NB4 (cell line): ENCODE data around the gene DEPDC1B.
"Not testable (repeated sequence)": the region's sequence is repeated elsewhere in the genome, so short reads cannot be mapped to it uniquely, and the experiment has no call there.

ENCODE experiments used
- DNase-seq: peaks from one replicate; pipeline ENCODE4 v3.0.0; 2010; ENCODE audit warnings: low read depth
- H3K4me3 ChIP-seq: one replicate; pipeline ENCODE4 v1.5.1; 2011; ENCODE audit warnings: mild to moderate bottlenecking, low read depth, low read length, moderate library complexity
- CTCF ChIP-seq: IDR thresholded peaks from one replicate; pipeline ENCODE4 v1.5.1; 2012; ENCODE audit warnings: low read depth, low read length
- MAX ChIP-seq: IDR thresholded peaks from 2 replicates; pipeline ENCODE4 v1.6.1; 2011; ENCODE audit warnings: low read depth, low read length
- MYC ChIP-seq: IDR thresholded peaks from 2 replicates; pipeline ENCODE4 v1.6.1; 2011; ENCODE audit warnings: low read depth, low read length
- POLR2A ChIP-seq: IDR thresholded peaks from 2 replicates; pipeline ENCODE4 v1.6.1; 2011; ENCODE audit warnings: mild to moderate bottlenecking; ENCODE audit not compliant: insufficient read length; ENCODE audit errors: extremely low read depth

Gene DEPDC1B

GRCh38 chr5:60636001-60636400, 64.0 kb downstream of the DEPDC1B start:
- no peak for DNase-seq
- no peak for TF ChIP-seq POLR2A
- no peak for TF ChIP-seq MYC
- TF ChIP-seq MAX = no peak
- TF ChIP-seq CTCF = no peak
- no peak overlapping the region for H3K4me3 ChIP-seq

GRCh38 chr5:60634051-60634450, 65.9 kb downstream of the DEPDC1B start:
- TF ChIP-seq MAX = no peak
- TF ChIP-seq POLR2A = no peak
- no peak for TF ChIP-seq MYC
- no peak for TF ChIP-seq CTCF
- H3K4me3 ChIP-seq = no peak overlapping the region
- peak; percentile 3 for DNase-seq

- TF ChIP-seq MYC (no peak), CTCF (no peak), POLR2A (no peak), MAX (no peak)
- DNase-seq = no peak
- H3K4me3 ChIP-seq = no peak overlapping the region
Observed at GRCh38 chr5:60633341-60633740, 66.6 kb downstream of the DEPDC1B start.

- no peak overlapping the region for H3K4me3 ChIP-seq
- DNase-seq = no peak
- TF ChIP-seq POLR2A = no peak
- no peak for TF ChIP-seq MYC
- TF ChIP-seq CTCF = no peak
- no peak for TF ChIP-seq MAX
Observed at GRCh38 chr5:60632153-60632552, 67.8 kb downstream of the DEPDC1B start.

GRCh38 chr5:60630836-60631235, 69.1 kb downstream of the DEPDC1B start:
- H3K4me3 ChIP-seq = no peak overlapping the region
- TF ChIP-seq MAX = no peak
- TF ChIP-seq CTCF = no peak
- TF ChIP-seq MYC = no peak
- no peak for TF ChIP-seq POLR2A
- no peak for DNase-seq

- DNase-seq = no peak
- no peak overlapping the region for H3K4me3 ChIP-seq
- TF ChIP-seq POLR2A = no peak
- no peak for TF ChIP-seq CTCF
Observed at GRCh38 chr5:60630179-60630578, 69.8 kb downstream of the DEPDC1B start.

GRCh38 chr5:60624875-60625274, 75.1 kb downstream of the DEPDC1B start:
- H3K4me3 ChIP-seq, DNase-seq: not testable (repeated sequence)

- DNase-seq, H3K4me3 ChIP-seq: not testable (repeated sequence)
Observed at GRCh38 chr5:60620752-60621151, 79.2 kb downstream of the DEPDC1B start.
